ENCODE data around the gene CDYL2.

CDYL2 gene

GRCh38 chr16:80703131-80704071 is 101.0 kb downstream of the CDYL2 start:
- DNase-seq, result no peak

GRCh38 chr16:80702696-80703095 is 101.7 kb downstream of the CDYL2 start:
- DNase-seq, result no peak

GRCh38 chr16:80700558-80700957 is 103.8 kb downstream of the CDYL2 start:
- no peak for DNase-seq

- no peak for DNase-seq
Measured at GRCh38 chr16:80695020-80695419, 109.4 kb downstream of the CDYL2 start.

- DNase-seq, result no peak
Measured at GRCh38 chr16:80693553-80693952, 110.8 kb downstream of the CDYL2 start.

GRCh38 chr16:80692270-80692669 is 112.1 kb downstream of the CDYL2 start:
- no peak for DNase-seq

GRCh38 chr16:80691111-80691741 is 113.2 kb downstream of the CDYL2 start:
- DNase-seq, result no peak

GRCh38 chr16:80689487-80689886 is 114.9 kb downstream of the CDYL2 start:
- no peak for DNase-seq

- DNase-seq, result no peak
Measured at GRCh38 chr16:80687606-80688005, 116.8 kb downstream of the CDYL2 start.

GRCh38 chr16:80684906-80685305 is 119.5 kb downstream of the CDYL2 start:
- no peak for DNase-seq

GRCh38 chr16:80684136-80684765 is 120.1 kb downstream of the CDYL2 start:
- no peak for DNase-seq

GRCh38 chr16:80683646-80684045 is 120.8 kb downstream of the CDYL2 start:
- no peak for DNase-seq

GRCh38 chr16:80682421-80683070 is 121.9 kb downstream of the CDYL2 start:
- no peak for DNase-seq

GRCh38 chr16:80681436-80681835 is 123.0 kb downstream of the CDYL2 start:
- DNase-seq, result no peak

GRCh38 chr16:80680839-80681238 is 123.6 kb downstream of the CDYL2 start:
- no peak for DNase-seq

GRCh38 chr16:80680046-80680445 is 124.4 kb downstream of the CDYL2 start:
- DNase-seq, result no peak

- no peak for DNase-seq
Measured at GRCh38 chr16:80674884-80675283, 129.5 kb downstream of the CDYL2 start.

- DNase-seq, result no peak
Measured at GRCh38 chr16:80672379-80672778, 132.0 kb downstream of the CDYL2 start.

GRCh38 chr16:80671281-80671849 is 133.0 kb downstream of the CDYL2 start:
- no peak for DNase-seq

- DNase-seq, result no peak
Measured at GRCh38 chr16:80670170-80670865, 134.1 kb downstream of the CDYL2 start.

- DNase-seq, result no peak
Measured at GRCh38 chr16:80669673-80670072, 134.7 kb downstream of the CDYL2 start.

GRCh38 chr16:80667925-80668324 is 136.5 kb downstream of the CDYL2 start:
- no peak for DNase-seq
